ENCODE results near the gene ELOVL6.

GRCh38 chr4:110122201-110122600 is 76.2 kb downstream of the ELOVL6 start:
- TF ChIP-seq CTCF (IDR thresholded peaks at IDR 0.05), result no peak
- TF ChIP-seq POLR2A (IDR thresholded peaks at IDR 0.05), result no peak

All from transverse colon (tissue), 3 donors.